PC-3 (cell line): ENCODE data around the gene AFDN. TPM values are rescaled to one million over a fixed set of nuclear protein-coding genes. Genes with fewer than 3 reads are reported as not detected.
A peak's percentile ranks its signal among the peaks of the same experiment; 100 is the strongest.

ENCODE experiments used
- ATAC-seq: fragments of 200-7000 bp; cut with Tn5 transposase; 2 replicates; pipeline ENCODE4 v1.9.1; 2020; ENCODE audit warnings: mild to moderate bottlenecking, moderate library complexity
- BruUV-seq: library from RNA; stranded (reverse); fragments of 400-500 nt; replicated peaks from 2 replicates; lab custom pipeline; 2021; lab: Mats Ljungman, UMichigan
- CTCF ChIA-PET: fragments of 300-600 bp; sonication (Branson Sonifier 250); formaldehyde crosslinking; loops from one replicate; lab custom pipeline; 2022; ENCODE audit warnings: antibody characterized with exemption; lab: Charles Lee
- POLR2A ChIA-PET: fragments of 300-600 bp; sonication (Branson Sonifier 250); formaldehyde crosslinking; loops from one replicate; lab custom pipeline; 2022; ENCODE audit warnings: antibody characterized with exemption; ENCODE audit not compliant: unreplicated experiment; lab: Charles Lee
- DNase-seq: peaks from one replicate; pipeline ENCODE4 v3.0.0-alpha.2; 2015
- H2AFZ ChIP-seq: fragments of 300-600 bp; sonication (generic); 2 replicates; pipeline ENCODE4 v1.6.0; 2016; ENCODE audit warnings: antibody characterized with exemption, low read length
- H3F3A ChIP-seq: fragments of 300-600 bp; sonication (generic); one replicate; pipeline ENCODE4 v1.6.0; 2017; ENCODE audit warnings: antibody characterized with exemption, low read length, control low read depth, mild to moderate bottlenecking; ENCODE audit not compliant: unreplicated experiment
- H3K27ac ChIP-seq: fragments of 300-600 bp; sonication (generic); 2 replicates; pipeline ENCODE4 v1.5.1; 2016; ENCODE audit warnings: mild to moderate bottlenecking, low read length
- H3K27me3 ChIP-seq: fragments of 300-600 bp; sonication (generic); 2 replicates; pipeline ENCODE4 v1.6.1; 2016; ENCODE audit warnings: low read length, mixed read lengths
- H3K36me3 ChIP-seq: fragments of 300-600 bp; sonication (generic); 2 replicates; pipeline ENCODE4 v1.6.1; 2016; ENCODE audit warnings: low read depth, mixed run types, low read length, mixed read lengths
- H3K4me1 ChIP-seq: fragments of 300-600 bp; sonication (generic); 2 replicates; pipeline ENCODE4 v1.5.1; 2016; ENCODE audit warnings: low read length; ENCODE audit not compliant: insufficient read depth
- H3K4me2 ChIP-seq: fragments of 300-600 bp; sonication (generic); 2 replicates; pipeline ENCODE4 v1.6.0; 2016; ENCODE audit warnings: low read length
- H3K4me3 ChIP-seq: fragments of 300-600 bp; sonication (generic); 2 replicates; pipeline ENCODE4 v1.5.1; 2016; ENCODE audit warnings: mild to moderate bottlenecking, low read length, mixed read lengths
- H3K79me2 ChIP-seq: fragments of 300-600 bp; sonication (generic); 2 replicates; pipeline ENCODE4 v1.6.1; 2017; ENCODE audit warnings: low read length, mixed read lengths
- H3K9ac ChIP-seq: fragments of 300-600 bp; sonication (generic); 2 replicates; pipeline ENCODE4 v1.6.0; 2016; ENCODE audit warnings: mild to moderate bottlenecking, low read length
- H3K9me2 ChIP-seq: fragments of 300-600 bp; sonication (generic); replicated peaks from 2 replicates; pipeline ENCODE4 v1.6.1; 2016; ENCODE audit warnings: mixed run types, low read length, mixed read lengths
- H3K9me3 ChIP-seq: fragments of 300-600 bp; sonication (generic); 2 replicates; pipeline ENCODE4 v1.6.1; 2016; ENCODE audit warnings: low read length, mixed read lengths
- H4K20me1 ChIP-seq: fragments of 300-600 bp; sonication (generic); 2 replicates; pipeline ENCODE4 v1.6.1; 2016; ENCODE audit warnings: low read length, mixed read lengths
- CTCF ChIP-seq: fragments of 300-600 bp; sonication (generic); conservative IDR thresholded peaks from 2 replicates; pipeline ENCODE4 v1.5.1; 2017; ENCODE audit warnings: antibody characterized with exemption, low read depth, mild to moderate bottlenecking, low read length
- EZH2 ChIP-seq: fragments of 300-600 bp; sonication (generic); IDR thresholded peaks from one replicate; pipeline ENCODE4 v1.6.1; 2017; ENCODE audit warnings: antibody characterized with exemption, mild to moderate bottlenecking, low read length; ENCODE audit not compliant: unreplicated experiment
- EZH2phosphoT487 ChIP-seq: fragments of 300-600 bp; sonication (generic); IDR thresholded peaks from 2 replicates; pipeline ENCODE4 v1.6.1; 2018; ENCODE audit warnings: mild to moderate bottlenecking, antibody characterized with exemption, low read length, borderline replicate concordance
- intact Hi-C: fragments of 100-400 bp; cut with micrococcal nuclease; formaldehyde crosslinking; loops from 2 replicates; pipeline ENCODE4 v1.9.0; 2023
- total RNA-seq: library from RNA; depleted of rRNA; stranded (reverse); fragments of >200 nt; gene quantifications from 2 replicates; pipeline ENCODE4 v1.2.3, GENCODE V29; 2014

AFDN gene
- total RNA-seq, 1 experiment from 2014 or later, result 37.1 TPM

- H3K4me1 ChIP-seq, result peaks cover 10% of the 10 kb centered on the region
- BruUV-seq, result TSS peak; percentile 37
- ChIA-PET POLR2A (no interaction called here), CTCF (no interaction called here)
- H3K9me2 ChIP-seq, result no peaks in the 10 kb centered on the region
- no peak overlapping the region for H3K4me2 ChIP-seq
- intact Hi-C loops, result loop anchor here (5.0 kb wide), 1 partner anchor 85 kb away; no protein-coding TSS in a partner anchor
- DNase-seq (no peak), ATAC-seq (no peak)
- no peaks in the 10 kb centered on the region for H3F3A ChIP-seq
- H4K20me1 ChIP-seq, result no peaks in the 10 kb centered on the region
- TF ChIP-seq EZH2, result no peak
- no peak for TF ChIP-seq CTCF
- TF ChIP-seq EZH2phosphoT487, result no peak
- H3K9me3 ChIP-seq, result no peaks in the 10 kb centered on the region
- no peak overlapping the region for H3K27ac ChIP-seq
- H3K4me3 ChIP-seq, result no peak overlapping the region
- peaks cover 6% of the 10 kb centered on the region; the same call in 1 of the 2 replicates for H3K36me3 ChIP-seq
- no peak overlapping the region for H3K9ac ChIP-seq
- H2AFZ ChIP-seq, result no peak overlapping the region
- no peaks in the 10 kb centered on the region for H3K27me3 ChIP-seq
- 0 out of 2 replicates have a peak, but pooled peaks cover 3% of the 10 kb centered on the region for H3K79me2 ChIP-seq
Observed at GRCh38 chr6:167951781-167952511, 125.2 kb downstream of the AFDN start.

GRCh38 chr6:167952512-167952859, 125.8 kb downstream of the AFDN start:
- ChIA-PET CTCF (no interaction called here), POLR2A (no interaction called here)
- Histone ChIP-seq H2AFZ (no peak overlapping the region), H3K4me2 (no peak overlapping the region), H3K4me3 (no peak overlapping the region), H3F3A (no peaks in the 10 kb centered on the region), H3K36me3 (peaks cover 6% of the 10 kb centered on the region; the same call in 1 of the 2 replicates), H3K27ac (no peak overlapping the region), H4K20me1 (no peaks in the 10 kb centered on the region), H3K4me1 (peaks cover 15% of the 10 kb centered on the region), H3K9me2 (no peaks in the 10 kb centered on the region), H3K79me2 (peaks cover 6% of the 10 kb centered on the region; the same call in 1 of the 2 replicates), H3K9ac (no peak overlapping the region), H3K9me3 (no peaks in the 10 kb centered on the region), H3K27me3 (no peaks in the 10 kb centered on the region)
- no TSS peak for BruUV-seq
- no peak; the same call in 1 of the 2 replicates for ATAC-seq
- intact Hi-C loops, result loop anchor here (5.0 kb wide), 1 partner anchor 85 kb away; no protein-coding TSS in a partner anchor
- no peak for DNase-seq
- no peak for TF ChIP-seq EZH2
- no peak for TF ChIP-seq CTCF
- no peak for TF ChIP-seq EZH2phosphoT487

- no peak for TF ChIP-seq EZH2phosphoT487
- TF ChIP-seq EZH2, result no peak
- TF ChIP-seq CTCF, result no peak
- POLR2A ChIA-PET, result no interaction called here
- Histone ChIP-seq H3F3A (no peaks in the 10 kb centered on the region), H3K79me2 (peaks cover 10% of the 10 kb centered on the region; the same call in 1 of the 2 replicates), H3K9me3 (no peaks in the 10 kb centered on the region), H3K4me3 (no peak overlapping the region), H3K27me3 (no peaks in the 10 kb centered on the region), H4K20me1 (no peaks in the 10 kb centered on the region), H3K9me2 (no peaks in the 10 kb centered on the region), H3K27ac (no peak overlapping the region), H2AFZ (no peak overlapping the region), H3K4me1 (peaks cover 20% of the 10 kb centered on the region), H3K9ac (no peak overlapping the region), H3K4me2 (no peak overlapping the region), H3K36me3 (peaks cover under 1% of the 10 kb centered on the region; the same call in 1 of the 2 replicates)
- DNase-seq (no peak), ATAC-seq (no peak)
- CTCF ChIA-PET, result no interaction called here
- intact Hi-C loops, result loop anchor here (5.0 kb wide), 1 partner anchor 84 kb away; no protein-coding TSS in a partner anchor
- no TSS peak for BruUV-seq
Observed at GRCh38 chr6:167953551-167953950, 126.8 kb downstream of the AFDN start.
